Suprapubic skin (tissue), 4 donors: ENCODE results near the gene SLC9A6.

Source experiments
- EP300 ChIP-seq: sonication (generic); formaldehyde crosslinking; IDR thresholded peaks from one replicate; pipeline ENCODE4 v1.6.1; 2017; ENCODE audit warnings: antibody characterized with exemption
- POLR2A ChIP-seq, 2 donors: fragments of 450-650 bp; IDR thresholded peaks; one replicate each; pipeline ENCODE4 v1.6.1; 2017; ENCODE audit warnings: antibody characterized with exemption in 2 of 2, mild to moderate bottlenecking in 2 of 2, moderate library complexity in 2 of 2
- POLR2AphosphoS5 ChIP-seq, 3 donors: sonication (generic); formaldehyde crosslinking; IDR thresholded peaks; one replicate each; pipeline ENCODE4 v1.6.1; 2017; ENCODE audit warnings: antibody characterized with exemption in 3 of 3
- TF ChIP-seq, protein P1 (sequence below), 2 donors: fragments of 200-600 bp in 1 of 2; fragments of 450-650 bp in 1 of 2; sonication (generic) in 1 of 2; IDR thresholded peaks; one replicate each; pipeline ENCODE4 v1.5.1; 2016 to 2019; ENCODE audit warnings: antibody characterized with exemption in 2 of 2, mild to moderate bottlenecking in 1 of 2, moderate library complexity in 1 of 2

GRCh38 chrX:136045008-136045407 is 59.8 kb downstream of the SLC9A6 start:
- TF ChIP-seq, protein P1, sequence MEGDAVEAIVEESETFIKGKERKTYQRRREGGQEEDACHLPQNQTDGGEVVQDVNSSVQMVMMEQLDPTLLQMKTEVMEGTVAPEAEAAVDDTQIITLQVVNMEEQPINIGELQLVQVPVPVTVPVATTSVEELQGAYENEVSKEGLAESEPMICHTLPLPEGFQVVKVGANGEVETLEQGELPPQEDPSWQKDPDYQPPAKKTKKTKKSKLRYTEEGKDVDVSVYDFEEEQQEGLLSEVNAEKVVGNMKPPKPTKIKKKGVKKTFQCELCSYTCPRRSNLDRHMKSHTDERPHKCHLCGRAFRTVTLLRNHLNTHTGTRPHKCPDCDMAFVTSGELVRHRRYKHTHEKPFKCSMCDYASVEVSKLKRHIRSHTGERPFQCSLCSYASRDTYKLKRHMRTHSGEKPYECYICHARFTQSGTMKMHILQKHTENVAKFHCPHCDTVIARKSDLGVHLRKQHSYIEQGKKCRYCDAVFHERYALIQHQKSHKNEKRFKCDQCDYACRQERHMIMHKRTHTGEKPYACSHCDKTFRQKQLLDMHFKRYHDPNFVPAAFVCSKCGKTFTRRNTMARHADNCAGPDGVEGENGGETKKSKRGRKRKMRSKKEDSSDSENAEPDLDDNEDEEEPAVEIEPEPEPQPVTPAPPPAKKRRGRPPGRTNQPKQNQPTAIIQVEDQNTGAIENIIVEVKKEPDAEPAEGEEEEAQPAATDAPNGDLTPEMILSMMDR (IDR thresholded peaks at IDR 0.05) = no peak
- TF ChIP-seq POLR2AphosphoS5 (IDR thresholded peaks at IDR 0.05) = no peak
- no peak for TF ChIP-seq POLR2A (IDR thresholded peaks at IDR 0.05)
- TF ChIP-seq EP300 = no peak
